ACC112 (cell line): Measurements from ENCODE around the gene CAMKMT.

ENCODE experiments used
- H2AFZ ChIP-seq: fragments of 200-600 bp; sonication (generic); one replicate; pipeline ENCODE4 v1.6.0; 2017; ENCODE audit warnings: antibody characterized with exemption, low read length; ENCODE audit not compliant: unreplicated experiment
- H3K27ac ChIP-seq: fragments of 200-600 bp; sonication (generic); 2 replicates; pipeline ENCODE4 v1.5.1; 2014; ENCODE audit warnings: low read depth, mild to moderate bottlenecking, antibody characterized with exemption, low read length, moderate library complexity
- H3K27me3 ChIP-seq: fragments of 200-600 bp; sonication (generic); 2 replicates; pipeline ENCODE4 v1.6.1; 2014; ENCODE audit warnings: mild to moderate bottlenecking, antibody characterized with exemption, low read length, moderate library complexity, mixed read lengths; ENCODE audit not compliant: insufficient read depth
- H3K36me3 ChIP-seq: fragments of 200-600 bp; sonication (generic); 2 replicates; pipeline ENCODE4 v1.6.1; 2016; ENCODE audit warnings: mild to moderate bottlenecking, antibody characterized with exemption, low read length, moderate library complexity, mixed read lengths; ENCODE audit not compliant: insufficient read depth
- H3K4me1 ChIP-seq: fragments of 200-600 bp; sonication (generic); one replicate; pipeline ENCODE4 v1.6.1; 2016; ENCODE audit warnings: low read length, mixed read lengths; ENCODE audit not compliant: insufficient read depth, unreplicated experiment, control insufficient read depth
- H3K4me3 ChIP-seq: fragments of 200-600 bp; sonication (generic); 2 replicates; pipeline ENCODE4 v1.5.1; 2014; ENCODE audit warnings: mild to moderate bottlenecking, low read depth, low read length
- H3K79me2 ChIP-seq: fragments of 200-600 bp; sonication (generic); one replicate; pipeline ENCODE4 v1.6.0; 2016; ENCODE audit warnings: low read length; ENCODE audit not compliant: control insufficient read depth, unreplicated experiment, insufficient read depth

CAMKMT gene

GRCh38 chr2:44462934-44463849, 101.4 kb downstream of the CAMKMT start:
- no peaks in the 10 kb centered on the region for H3K4me1 ChIP-seq
- H2AFZ ChIP-seq: no peak overlapping the region
- H3K79me2 ChIP-seq: no peaks in the 10 kb centered on the region
- H3K27me3 ChIP-seq: no peaks in the 10 kb centered on the region
- H3K27ac ChIP-seq: no peak overlapping the region
- H3K4me3 ChIP-seq: no peak overlapping the region
- H3K36me3 ChIP-seq: no peaks in the 10 kb centered on the region

GRCh38 chr2:44464437-44464836, 102.7 kb downstream of the CAMKMT start:
- Histone ChIP-seq H3K4me3 (no peak overlapping the region), H3K4me1 (no peaks in the 10 kb centered on the region), H3K27me3 (no peaks in the 10 kb centered on the region), H3K27ac (no peak overlapping the region), H3K79me2 (no peaks in the 10 kb centered on the region), H3K36me3 (no peaks in the 10 kb centered on the region), H2AFZ (no peak overlapping the region)

GRCh38 chr2:44470151-44470550, 108.4 kb downstream of the CAMKMT start:
- H3K27me3 ChIP-seq: no peaks in the 10 kb centered on the region
- no peaks in the 10 kb centered on the region for H3K36me3 ChIP-seq
- no peaks in the 10 kb centered on the region for H3K79me2 ChIP-seq
- H3K4me3 ChIP-seq: no peak overlapping the region
- H2AFZ ChIP-seq: no peak overlapping the region
- no peak overlapping the region for H3K27ac ChIP-seq
- H3K4me1 ChIP-seq: no peaks in the 10 kb centered on the region

- H3K36me3 ChIP-seq: no peaks in the 10 kb centered on the region
These were observed 116.1 kb downstream of the CAMKMT start for GRCh38 chr2:44477657-44478414.

GRCh38 chr2:44479127-44479887, 117.6 kb downstream of the CAMKMT start:
- Histone ChIP-seq H2AFZ (no peak overlapping the region), H3K27ac (no peak overlapping the region), H3K27me3 (no peaks in the 10 kb centered on the region)

More at GRCh38 chr2:44477657-44478414, 116.1 kb downstream of the CAMKMT start:
- Histone ChIP-seq H3K27me3 (no peaks in the 10 kb centered on the region), H3K27ac (no peak overlapping the region), H3K4me1 (no peaks in the 10 kb centered on the region), H2AFZ (no peak overlapping the region), H3K4me3 (no peak overlapping the region), H3K79me2 (no peaks in the 10 kb centered on the region)

GRCh38 chr2:44480068-44480467, 118.3 kb downstream of the CAMKMT start:
- Histone ChIP-seq H3K36me3 (no peaks in the 10 kb centered on the region), H3K27me3 (no peaks in the 10 kb centered on the region), H3K4me3 (no peak overlapping the region), H3K79me2 (no peaks in the 10 kb centered on the region), H3K27ac (no peak overlapping the region), H3K4me1 (no peaks in the 10 kb centered on the region), H2AFZ (no peak overlapping the region)

More at GRCh38 chr2:44479127-44479887, 117.6 kb downstream of the CAMKMT start:
- no peak overlapping the region for H3K4me3 ChIP-seq
- no peaks in the 10 kb centered on the region for H3K4me1 ChIP-seq
- H3K36me3 ChIP-seq: no peaks in the 10 kb centered on the region
- H3K79me2 ChIP-seq: no peaks in the 10 kb centered on the region

- H3K27ac ChIP-seq: no peak overlapping the region
- no peaks in the 10 kb centered on the region for H3K36me3 ChIP-seq
- H3K4me3 ChIP-seq: no peak overlapping the region
- no peaks in the 10 kb centered on the region for H3K79me2 ChIP-seq
- H3K27me3 ChIP-seq: no peaks in the 10 kb centered on the region
- no peaks in the 10 kb centered on the region for H3K4me1 ChIP-seq
- no peak overlapping the region for H2AFZ ChIP-seq
These were observed 125.3 kb downstream of the CAMKMT start for GRCh38 chr2:44487052-44487451.

GRCh38 chr2:44490726-44491125, 129.0 kb downstream of the CAMKMT start:
- no peaks in the 10 kb centered on the region for H3K36me3 ChIP-seq
- H3K4me1 ChIP-seq: no peaks in the 10 kb centered on the region
- no peak overlapping the region for H2AFZ ChIP-seq
- H3K4me3 ChIP-seq: no peak overlapping the region
- no peaks in the 10 kb centered on the region for H3K79me2 ChIP-seq
- no peak overlapping the region for H3K27ac ChIP-seq
- H3K27me3 ChIP-seq: no peaks in the 10 kb centered on the region

GRCh38 chr2:44494006-44494405, 132.3 kb downstream of the CAMKMT start:
- H3K27ac ChIP-seq: no peak overlapping the region

GRCh38 chr2:44495035-44495434, 133.3 kb downstream of the CAMKMT start:
- Histone ChIP-seq H3K4me3 (no peak overlapping the region), H3K4me1 (no peaks in the 10 kb centered on the region), H3K36me3 (no peaks in the 10 kb centered on the region), H3K27me3 (no peaks in the 10 kb centered on the region), H2AFZ (no peak overlapping the region), H3K79me2 (no peaks in the 10 kb centered on the region), H3K27ac (no peak overlapping the region)

More at GRCh38 chr2:44494006-44494405, 132.3 kb downstream of the CAMKMT start:
- H3K27me3 ChIP-seq: no peaks in the 10 kb centered on the region
- no peaks in the 10 kb centered on the region for H3K4me1 ChIP-seq
- no peak overlapping the region for H3K4me3 ChIP-seq
- no peak overlapping the region for H2AFZ ChIP-seq
- no peaks in the 10 kb centered on the region for H3K36me3 ChIP-seq
- H3K79me2 ChIP-seq: no peaks in the 10 kb centered on the region
